Mesenchymal stem cell (in vitro differentiated cells and primary cell): ENCODE data around the gene CABCOCO1.

Source experiments
- DNase-seq: peaks from one replicate; pipeline ENCODE4 v3.0.0-alpha.2; 2013
- H2AFZ ChIP-seq: one replicate; pipeline ENCODE4 v1.6.1; 2013; ENCODE audit warnings: low read depth, mild to moderate bottlenecking, control low read depth, inconsistent platforms, low read length, moderate library complexity
- H2AK5ac ChIP-seq: 2 replicates; pipeline ENCODE4 v1.6.1; 2013; ENCODE audit warnings: low read length, moderate library complexity, mild to moderate bottlenecking, inconsistent platforms; ENCODE audit not compliant: severe bottlenecking
- H2BK120ac ChIP-seq: one replicate; pipeline ENCODE4 v1.6.1; 2013; ENCODE audit warnings: low read depth, mild to moderate bottlenecking, inconsistent platforms, low read length, moderate library complexity
- H2BK12ac ChIP-seq, 2 experiments: one replicate each; pipeline ENCODE4 v1.6.1; 2013; ENCODE audit warnings: inconsistent platforms in 2 of 2, low read length in 2 of 2, mild to moderate bottlenecking in 2 of 2, moderate library complexity in 2 of 2, control low read depth in 1 of 2
- H2BK15ac ChIP-seq: one replicate; pipeline ENCODE4 v1.6.1; 2013; ENCODE audit warnings: mild to moderate bottlenecking, low read depth, inconsistent platforms; ENCODE audit not compliant: poor library complexity, severe bottlenecking
- H2BK5ac ChIP-seq: 2 replicates; pipeline ENCODE4 v1.6.1; 2013; ENCODE audit warnings: low read depth, mild to moderate bottlenecking, low read length, control low read depth, inconsistent platforms; ENCODE audit not compliant: poor library complexity, severe bottlenecking
- H3K14ac ChIP-seq, 2 experiments: one replicate each; pipeline ENCODE4 v1.6.1; 2013; ENCODE audit warnings: inconsistent platforms in 2 of 2, low read length in 2 of 2, control low read depth in 1 of 2, mild to moderate bottlenecking in 1 of 2, moderate library complexity in 1 of 2
- H3K18ac ChIP-seq, 2 experiments: one replicate each; pipeline ENCODE4 v1.6.1; 2013; ENCODE audit warnings: inconsistent platforms in 2 of 2, low read length in 2 of 2, control low read depth in 1 of 2, low read depth in 1 of 2, mild to moderate bottlenecking in 1 of 2
- H3K23ac ChIP-seq, 2 experiments: one replicate each; pipeline ENCODE4 v1.6.1; 2013; ENCODE audit warnings: inconsistent platforms in 2 of 2, low read length in 2 of 2, mild to moderate bottlenecking in 2 of 2, moderate library complexity in 2 of 2, control low read depth in 1 of 2
- H3K27ac ChIP-seq: 2 replicates; pipeline ENCODE4 v1.5.1; 2013; ENCODE audit warnings: mild to moderate bottlenecking, moderate library complexity, low read length, control low read depth, inconsistent platforms; ENCODE audit not compliant: poor library complexity, severe bottlenecking
- H3K27me3 ChIP-seq, 2 experiments: 2 replicates each; pipeline versions ENCODE4 v1.6.1 to v1.7.0; 2013; ENCODE audit warnings: low read length in 2 of 2, mild to moderate bottlenecking in 2 of 2, moderate library complexity in 2 of 2, control low read depth in 1 of 2, inconsistent platforms in 1 of 2; ENCODE audit not compliant: control insufficient read depth in 1 of 2, insufficient read depth in 1 of 2
- H3K36me3 ChIP-seq, 2 experiments: 2 replicates each; pipeline versions ENCODE4 v1.6.1 to v1.7.0; 2013; ENCODE audit warnings: low read length in 2 of 2, control low read depth in 1 of 2, inconsistent platforms in 1 of 2, low read depth in 1 of 2, mild to moderate bottlenecking in 1 of 2; ENCODE audit not compliant: insufficient read depth in 2 of 2, control insufficient read depth in 1 of 2
- H3K4ac ChIP-seq, 2 experiments: one replicate each; pipeline ENCODE4 v1.6.1; 2013; ENCODE audit warnings: inconsistent platforms in 2 of 2, low read length in 2 of 2, mild to moderate bottlenecking in 2 of 2, moderate library complexity in 2 of 2, control low read depth in 1 of 2, low read depth in 1 of 2
- H3K4me1 ChIP-seq: 2 replicates; pipeline ENCODE4 v1.6.1; 2013; ENCODE audit warnings: low read depth, low read length, control low read depth; ENCODE audit not compliant: control insufficient read depth, insufficient read depth
- H3K4me2 ChIP-seq: 2 replicates; pipeline ENCODE4 v1.6.1; 2013; ENCODE audit warnings: low read length, mild to moderate bottlenecking, inconsistent platforms; ENCODE audit not compliant: poor library complexity, severe bottlenecking
- H3K4me3 ChIP-seq, 2 experiments: 2 replicates each; pipeline versions ENCODE4 v1.5.1 to v1.7.0; 2013; ENCODE audit warnings: low read length in 2 of 2, mild to moderate bottlenecking in 2 of 2, control low read depth in 1 of 2, low read depth in 1 of 2; ENCODE audit not compliant: insufficient read depth in 1 of 2
- H3K79me1 ChIP-seq: replicated peaks from 2 replicates; pipeline ENCODE4 v1.6.1; 2013; ENCODE audit warnings: mild to moderate bottlenecking, control low read depth, low read length, inconsistent platforms; ENCODE audit not compliant: poor library complexity, severe bottlenecking
- H3K9ac ChIP-seq: 2 replicates; pipeline ENCODE4 v1.7.0; 2013; ENCODE audit warnings: mild to moderate bottlenecking, low read length, moderate library complexity
- H3K9me3 ChIP-seq: 2 replicates; pipeline ENCODE4 v1.7.0; 2013; ENCODE audit warnings: mild to moderate bottlenecking, low read length; ENCODE audit not compliant: control insufficient read depth
- H4K8ac ChIP-seq: one replicate; pipeline ENCODE4 v1.6.1; 2013; ENCODE audit warnings: inconsistent platforms, mild to moderate bottlenecking, low read length, moderate library complexity
- H4K91ac ChIP-seq: one replicate; pipeline ENCODE4 v1.6.1; 2013; ENCODE audit warnings: mild to moderate bottlenecking, low read length, inconsistent platforms
- WGBS: methylation state at CpG from one replicate; pipeline ENCODE4 v1.1.7; 2013; ENCODE audit warnings: mixed read lengths; 5-methylcytosine and 5-hydroxymethylcytosine counted together

Gene CABCOCO1

DNA sequence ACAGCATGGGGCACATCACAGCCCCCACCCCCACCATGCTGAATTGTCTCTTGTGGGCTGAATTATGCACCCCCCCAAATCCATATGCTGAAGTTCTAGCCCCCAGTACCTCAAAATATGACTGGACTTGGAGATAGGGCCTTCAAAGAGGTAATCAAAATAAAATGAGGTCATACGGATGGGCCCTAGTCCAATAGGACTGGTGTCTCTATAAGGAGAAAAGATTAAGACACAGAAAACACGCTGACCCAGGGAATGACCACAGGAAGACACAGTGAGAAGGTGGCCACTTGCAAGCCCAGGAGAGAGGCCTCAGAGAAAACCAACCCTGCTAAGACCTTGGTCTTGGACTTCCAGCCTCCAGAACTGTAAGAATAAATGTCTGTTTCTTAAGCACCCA, 132.4 kb downstream of the CABCOCO1 start:
- Histone ChIP-seq H2BK12ac (peak overlapping the region; percentile 78 to 87), H3K4ac (peak overlapping the region; percentile 46 to 85), H3K27me3 (no peaks in the 10 kb centered on the region), H3K18ac (peak overlapping the region; percentile 37 to 93), H2BK5ac (no peak overlapping the region), H3K4me2 (no peak overlapping the region), H3K9ac (no peak overlapping the region), H3K14ac (peak overlapping the region in 1 of 2 experiments; percentile 13), H2AFZ (no peak overlapping the region), H4K8ac (peak overlapping the region; percentile 82), H3K27ac (no peak overlapping the region), H3K36me3 (no peaks in the 10 kb centered on the region), H3K79me1 (no peaks in the 10 kb centered on the region), H4K91ac (peak overlapping the region; percentile 87), H2AK5ac (no peak overlapping the region), H3K4me3 (no peak overlapping the region), H2BK15ac (no peak overlapping the region), H3K23ac (no peak overlapping the region), H3K9me3 (no peaks in the 10 kb centered on the region), H2BK120ac (peak overlapping the region; percentile 77), H3K4me1 (peaks cover 6% of the 10 kb centered on the region)
- no peak for DNase-seq
- 97% methylated on average over 2 of the region's 2 CpGs for WGBS

DNA sequence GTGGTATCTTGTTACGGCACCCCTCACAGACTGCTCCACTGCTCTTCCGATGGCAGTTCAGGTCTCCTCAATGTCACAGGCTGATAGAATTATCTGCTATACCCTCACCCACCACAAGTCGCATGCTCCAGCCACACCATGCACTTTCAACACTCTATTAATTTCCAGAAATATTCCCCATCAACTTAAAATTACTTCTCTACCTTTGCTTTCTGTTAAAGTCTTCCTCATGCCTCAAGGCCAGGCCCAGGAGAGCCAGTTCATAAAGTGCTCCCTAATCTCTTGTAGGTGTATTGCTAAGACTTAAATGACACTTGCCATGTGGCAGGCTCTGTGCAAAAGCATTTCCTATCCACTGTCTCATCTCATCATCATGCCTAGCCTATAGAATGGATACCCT, 132.8 kb downstream of the CABCOCO1 start:
- Histone ChIP-seq H3K9ac (no peak overlapping the region), H3K14ac (no peak overlapping the region), H3K36me3 (no peaks in the 10 kb centered on the region), H3K4ac (peak overlapping the region in 1 of 2 experiments; percentile 85), H2AFZ (no peak overlapping the region), H3K23ac (no peak overlapping the region), H3K27ac (no peak overlapping the region), H4K91ac (peak overlapping the region; percentile 11), H3K9me3 (no peaks in the 10 kb centered on the region), H3K79me1 (no peaks in the 10 kb centered on the region), H3K4me3 (no peak overlapping the region), H3K4me2 (no peak overlapping the region), H2BK120ac (no peak overlapping the region), H3K27me3 (no peaks in the 10 kb centered on the region), H2BK5ac (no peak overlapping the region), H2AK5ac (no peak overlapping the region), H3K4me1 (peaks cover 6% of the 10 kb centered on the region), H4K8ac (peak overlapping the region; percentile 51), H2BK15ac (no peak overlapping the region), H3K18ac (peak overlapping the region; percentile 16 to 64), H2BK12ac (peak overlapping the region; percentile 78 to 96)
- 96% methylated on average over 3 of the region's 3 CpGs for WGBS
- no peak for DNase-seq

DNA sequence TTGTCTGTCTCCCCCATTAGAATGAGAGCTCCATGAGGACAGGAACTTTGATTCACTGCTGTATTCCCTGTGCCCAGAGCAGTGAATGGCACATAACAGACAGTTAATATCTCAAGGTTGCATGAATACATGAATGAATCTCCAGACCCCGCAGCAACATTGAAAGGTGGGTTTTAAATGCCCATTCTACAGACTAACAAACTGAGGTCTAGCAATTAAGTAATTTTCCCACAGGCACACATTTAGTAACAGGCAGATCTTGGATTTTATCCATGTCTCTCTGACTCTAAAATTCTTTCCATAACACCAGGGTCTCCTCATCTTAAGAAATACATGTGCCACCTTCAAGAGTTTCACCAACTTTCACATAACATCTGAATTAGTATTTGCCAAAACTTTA, 134.1 kb downstream of the CABCOCO1 start:
- H3K4me1 ChIP-seq: peaks cover 3% of the 10 kb centered on the region
- H3K4ac ChIP-seq: no peak overlapping the region
- 95% methylated on average over 1 of the region's 1 CpG for WGBS

DNA sequence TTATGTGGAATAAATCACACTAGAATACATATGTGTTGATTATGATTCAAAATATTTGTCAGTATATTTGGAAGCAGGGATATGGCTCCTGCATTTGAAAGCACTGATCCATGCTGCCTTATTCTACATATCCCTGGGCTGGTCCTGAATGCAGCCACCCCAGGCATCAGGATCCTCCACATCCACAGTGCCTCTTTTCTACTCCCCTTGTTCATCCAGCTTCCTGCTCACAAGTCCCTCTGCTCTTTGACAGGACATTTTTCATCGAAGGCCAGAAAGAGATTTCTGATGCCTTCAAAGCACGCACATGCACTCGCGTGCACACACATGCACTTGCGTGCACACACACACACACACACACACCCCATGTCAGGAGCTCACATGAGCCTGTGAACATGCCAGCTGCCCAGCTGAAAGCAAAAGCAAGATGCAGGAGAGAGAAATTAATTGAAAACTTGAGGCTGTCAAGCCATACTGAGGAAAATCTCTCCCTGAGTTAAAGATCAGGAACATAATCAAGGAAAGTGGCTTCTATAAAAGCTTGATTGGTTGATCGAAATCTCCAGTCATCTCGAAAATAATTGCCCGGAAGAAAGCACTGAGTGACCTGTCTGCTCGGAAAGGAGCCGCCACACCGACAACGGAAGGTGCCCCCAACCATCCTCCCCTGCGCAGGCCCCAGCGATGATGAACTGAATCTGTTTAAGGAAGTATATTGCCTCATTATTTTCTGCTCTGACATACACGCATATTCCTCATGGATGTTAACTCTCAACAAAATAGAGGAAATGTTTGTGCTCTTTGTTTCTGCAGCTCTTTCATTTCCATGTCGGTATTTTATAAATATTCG, 134.8 kb downstream of the CABCOCO1 start:
- peak overlapping the region; percentile 37 for H4K8ac ChIP-seq
- no peak overlapping the region for H2AFZ ChIP-seq
- H3K27me3 ChIP-seq: no peaks in the 10 kb centered on the region
- no peak overlapping the region for H2BK120ac ChIP-seq
- H2BK5ac ChIP-seq: no peak overlapping the region
- H2AK5ac ChIP-seq: no peak overlapping the region
- H4K91ac ChIP-seq: peak overlapping the region; percentile 56
- H3K9me3 ChIP-seq: no peaks in the 10 kb centered on the region
- 87% methylated on average over 12 of the region's 17 CpGs for WGBS
- peak overlapping the region; percentile 7 for H2BK15ac ChIP-seq
- no peaks in the 10 kb centered on the region for H3K79me1 ChIP-seq
- no peak overlapping the region for H3K4ac ChIP-seq
- H3K27ac ChIP-seq: no peak overlapping the region
- H3K4me3 ChIP-seq: no peak overlapping the region
- H2BK12ac ChIP-seq: peak overlapping the region; percentile 1 to 95
- no peaks in the 10 kb centered on the region for H3K36me3 ChIP-seq
- H3K4me2 ChIP-seq: no peak overlapping the region
- H3K14ac ChIP-seq: no peak overlapping the region
- no peak overlapping the region for H3K9ac ChIP-seq
- H3K18ac ChIP-seq: peak overlapping the region in 1 of 2 experiments; percentile 50
- H3K23ac ChIP-seq: no peak overlapping the region
- no peak for DNase-seq
- peaks cover 3% of the 10 kb centered on the region for H3K4me1 ChIP-seq

More for the DNA sequence above, 134.1 kb downstream of the CABCOCO1 start:
- H2BK120ac ChIP-seq: no peak overlapping the region
- DNase-seq: no peak
- H2BK15ac ChIP-seq: no peak overlapping the region
- H4K91ac ChIP-seq: no peak overlapping the region
- H4K8ac ChIP-seq: no peak overlapping the region
- H3K4me2 ChIP-seq: no peak overlapping the region
- no peaks in the 10 kb centered on the region for H3K36me3 ChIP-seq
- H2AFZ ChIP-seq: no peak overlapping the region
- H3K27me3 ChIP-seq: no peaks in the 10 kb centered on the region
- no peaks in the 10 kb centered on the region for H3K9me3 ChIP-seq
- H3K9ac ChIP-seq: no peak overlapping the region
- no peaks in the 10 kb centered on the region for H3K79me1 ChIP-seq
- H3K27ac ChIP-seq: no peak overlapping the region
- H3K23ac ChIP-seq: no peak overlapping the region
- H2BK12ac ChIP-seq: no peak overlapping the region
- no peak overlapping the region for H3K14ac ChIP-seq
- no peak overlapping the region for H3K18ac ChIP-seq
- H3K4me3 ChIP-seq: no peak overlapping the region
- no peak overlapping the region for H2AK5ac ChIP-seq
- H2BK5ac ChIP-seq: no peak overlapping the region
